Measurements from ENCODE around the gene EFCAB12.

DNA sequence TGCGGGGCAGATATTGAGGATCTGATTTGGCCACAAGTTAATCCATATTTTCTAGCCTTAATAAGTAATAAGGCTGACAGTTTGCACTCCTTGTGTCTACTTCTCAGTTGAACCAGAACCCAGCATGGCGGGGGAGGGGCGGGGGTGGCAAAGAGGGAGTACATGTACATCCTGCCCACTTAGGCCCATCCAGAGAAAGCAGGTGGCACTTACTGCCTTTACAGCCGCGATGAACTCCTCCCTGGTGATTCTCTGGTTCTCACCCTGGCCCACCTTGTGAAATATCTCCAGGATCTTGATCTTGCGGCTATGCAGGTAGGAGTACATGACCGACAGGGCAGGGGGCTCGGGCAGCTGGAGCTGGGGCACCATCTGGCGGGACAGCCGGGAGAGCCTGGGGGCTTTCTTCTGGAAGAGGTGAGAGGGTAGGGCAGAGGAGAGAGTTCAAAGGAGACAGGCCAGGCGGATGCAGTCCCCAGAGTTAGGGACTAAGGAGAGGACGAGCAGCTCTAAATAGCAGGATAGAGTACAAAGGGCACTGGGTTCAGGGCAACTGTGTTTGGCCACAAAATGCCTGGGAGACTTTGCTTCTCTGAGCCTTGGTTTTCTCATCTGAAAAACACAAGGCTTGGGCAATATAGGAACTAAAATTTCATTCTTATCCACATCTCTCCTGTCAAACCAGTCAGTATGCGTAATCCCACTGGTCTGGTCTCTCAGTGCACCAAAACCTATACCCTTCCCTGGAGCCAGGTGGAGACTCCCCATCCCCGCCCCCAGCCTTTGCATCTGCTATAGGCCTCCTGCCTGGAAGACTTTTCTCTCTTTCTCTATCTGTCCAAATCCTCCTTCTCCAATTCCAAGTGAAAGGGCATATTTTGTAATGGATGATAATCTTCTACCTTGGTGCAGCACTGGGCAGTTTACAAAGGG, 10.1 kb downstream of the EFCAB12 start:
- TF ChIP-seq EZH2phosphoT487 (IDR thresholded peaks at IDR 0.05), result no peak
- TF ChIP-seq, protein P1, sequence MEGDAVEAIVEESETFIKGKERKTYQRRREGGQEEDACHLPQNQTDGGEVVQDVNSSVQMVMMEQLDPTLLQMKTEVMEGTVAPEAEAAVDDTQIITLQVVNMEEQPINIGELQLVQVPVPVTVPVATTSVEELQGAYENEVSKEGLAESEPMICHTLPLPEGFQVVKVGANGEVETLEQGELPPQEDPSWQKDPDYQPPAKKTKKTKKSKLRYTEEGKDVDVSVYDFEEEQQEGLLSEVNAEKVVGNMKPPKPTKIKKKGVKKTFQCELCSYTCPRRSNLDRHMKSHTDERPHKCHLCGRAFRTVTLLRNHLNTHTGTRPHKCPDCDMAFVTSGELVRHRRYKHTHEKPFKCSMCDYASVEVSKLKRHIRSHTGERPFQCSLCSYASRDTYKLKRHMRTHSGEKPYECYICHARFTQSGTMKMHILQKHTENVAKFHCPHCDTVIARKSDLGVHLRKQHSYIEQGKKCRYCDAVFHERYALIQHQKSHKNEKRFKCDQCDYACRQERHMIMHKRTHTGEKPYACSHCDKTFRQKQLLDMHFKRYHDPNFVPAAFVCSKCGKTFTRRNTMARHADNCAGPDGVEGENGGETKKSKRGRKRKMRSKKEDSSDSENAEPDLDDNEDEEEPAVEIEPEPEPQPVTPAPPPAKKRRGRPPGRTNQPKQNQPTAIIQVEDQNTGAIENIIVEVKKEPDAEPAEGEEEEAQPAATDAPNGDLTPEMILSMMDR (IDR thresholded peaks at IDR 0.05), result no peak
- TF ChIP-seq EZH2 (IDR thresholded peaks at IDR 0.05), result no peak

Measured in neural progenitor cell (in vitro differentiated cells).